Common myeloid progenitor, CD34-positive (primary cell): ENCODE measurements around the gene TJP1.
A peak's percentile ranks its signal among the peaks of the same experiment; 100 is the strongest.
"Not testable (repeated sequence)": the region's sequence is repeated elsewhere in the genome, so short reads cannot be mapped to it uniquely, and the experiment has no call there.

Source experiments
- CTCF ChIA-PET: fragments of 350-600 bp; sonication (Branson Sonifier 250); formaldehyde crosslinking; loops from one replicate; lab custom pipeline; 2021; ENCODE audit warnings: antibody characterized with exemption; lab: Charles Lee
- POLR2A ChIA-PET: fragments of 350-600 bp; sonication (Branson Sonifier 250); formaldehyde crosslinking; loops from one replicate; lab custom pipeline; 2021; ENCODE audit warnings: antibody characterized with exemption; lab: Charles Lee
- DNase-seq, 3 donors: peaks; one replicate each; pipeline versions ENCODE4 v3.0.0 to v3.0.0-alpha.2; 2013
- H3K27ac ChIP-seq, 2 experiments: 1 replicate in 1 of 2; 2 replicates in 1 of 2; pipeline ENCODE4 v1.7.0; 2013; ENCODE audit warnings: inconsistent platforms in 2 of 2, low read length in 2 of 2, mild to moderate bottlenecking in 2 of 2, low read depth in 1 of 2, moderate library complexity in 1 of 2; ENCODE audit not compliant: severe bottlenecking in 2 of 2, insufficient read depth in 1 of 2, poor library complexity in 1 of 2
- H3K27me3 ChIP-seq, 5 experiments: replicated peaks in 2 of 5; 1 replicate in 3 of 5; 2 replicates in 2 of 5; pipeline versions ENCODE4 v1.6.1 to v1.7.0; 2013; ENCODE audit warnings: low read length in 4 of 5, mild to moderate bottlenecking in 2 of 5, moderate library complexity in 2 of 5, inconsistent platforms in 1 of 5; ENCODE audit not compliant: insufficient read depth in 5 of 5, control insufficient read depth in 4 of 5
- H3K36me3 ChIP-seq, 4 experiments: 1 replicate in 2 of 4; 2 replicates in 2 of 4; pipeline versions ENCODE4 v1.6.1 to v1.7.0; 2013; ENCODE audit warnings: low read length in 3 of 4, control low read depth in 1 of 4, mild to moderate bottlenecking in 1 of 4; ENCODE audit not compliant: control insufficient read depth in 4 of 4, insufficient read depth in 4 of 4
- H3K4me1 ChIP-seq, 4 experiments: 1 replicate in 3 of 4; 2 replicates in 1 of 4; pipeline versions ENCODE4 v1.6.1 to v1.7.1; 2013; ENCODE audit warnings: low read length in 3 of 4, mild to moderate bottlenecking in 3 of 4, control low read depth in 1 of 4, inconsistent platforms in 1 of 4, moderate library complexity in 1 of 4; ENCODE audit not compliant: control insufficient read depth in 4 of 4, insufficient read depth in 4 of 4; ENCODE audit errors: control extremely low read depth in 1 of 4
- H3K4me3 ChIP-seq, 7 experiments: 1 replicate in 4 of 7; 2 replicates in 3 of 7; pipeline versions ENCODE4 v1.5.1 to v1.7.0; 2013; ENCODE audit warnings: mild to moderate bottlenecking in 7 of 7, low read length in 6 of 7, moderate library complexity in 6 of 7, inconsistent platforms in 2 of 7, low read depth in 2 of 7, control low read depth in 1 of 7; ENCODE audit not compliant: insufficient read depth in 4 of 7, control insufficient read depth in 1 of 7; ENCODE audit errors: extremely low read depth in 1 of 7
- H3K9me3 ChIP-seq, 5 experiments: 1 replicate in 4 of 5; 2 replicates in 1 of 5; pipeline versions ENCODE4 v1.6.1 to v1.7.1; 2013; ENCODE audit warnings: low read length in 4 of 5, mild to moderate bottlenecking in 2 of 5, inconsistent platforms in 1 of 5, low read depth in 1 of 5, moderate library complexity in 1 of 5; ENCODE audit not compliant: control insufficient read depth in 4 of 5, insufficient read depth in 2 of 5; ENCODE audit errors: control extremely low read depth in 1 of 5
- WGBS: methylation state at CpG from one replicate; pipeline ENCODE4 v1.1.5; 2013; ENCODE audit not compliant: insufficient coverage; 5-methylcytosine and 5-hydroxymethylcytosine counted together

The TJP1 gene

GRCh38 chr15:29822684-29823459 lies 604 bp upstream of the TJP1 start:
- POLR2A ChIA-PET = no interaction called here
- peaks cover 22 to 94% (median 62%) of the 10 kb centered on the region in 5 experiments for H3K27me3 ChIP-seq
- H3K4me1 ChIP-seq = peaks cover 0 to 15% (median 13%) of the 10 kb centered on the region in 4 experiments
- 8% methylated on average over 30 of the region's 31 CpGs for WGBS
- CTCF ChIA-PET = interaction anchor here (1.1 kb wide), 1 partner anchor 12 kb away, joined by 4 read pairs; no protein-coding TSS in a partner anchor
- H3K27ac ChIP-seq = no peak overlapping the region
- H3K4me3 ChIP-seq = peak overlapping the region in 4 of 7 experiments; percentile 23 to 49 (median 42)
- peaks cover 0 to 1% (median 0%) of the 10 kb centered on the region in 5 experiments for H3K9me3 ChIP-seq
- H3K36me3 ChIP-seq = no peaks in the 10 kb centered on the region
- DNase-seq = peak in 2 of 3 donors; percentile 42 to 58

- WGBS = 2% methylated on average over 54 of the region's 79 CpGs
Measured at GRCh38 chr15:29821416-29822099, 710 bp downstream of the TJP1 start.

GRCh38 chr15:29820394-29821154 lies 1.7 kb downstream of the TJP1 start:
- Histone ChIP-seq H3K9me3 (peaks cover 0 to 10% (median 0%) of the 10 kb centered on the region in 5 experiments), H3K4me3 (no peak overlapping the region), H3K36me3 (no peaks in the 10 kb centered on the region), H3K4me1 (peaks cover 0 to 15% (median 13%) of the 10 kb centered on the region in 4 experiments), H3K27me3 (peaks cover 14 to 91% (median 58%) of the 10 kb centered on the region in 5 experiments), H3K27ac (no peak overlapping the region)
- CTCF ChIA-PET = interaction anchor here (0.7 kb wide), 1 partner anchor 244 kb away, joined by 3 read pairs; no protein-coding TSS in a partner anchor
- WGBS = 51% methylated on average over 5 of the region's 9 CpGs
- peak in 1 of 3 donors; percentile 9 for DNase-seq
- POLR2A ChIA-PET = no interaction called here

More at GRCh38 chr15:29821416-29822099, 710 bp downstream of the TJP1 start:
- peaks cover 0 to 15% (median 13%) of the 10 kb centered on the region in 4 experiments for H3K4me1 ChIP-seq
- ChIA-PET POLR2A (no interaction called here), CTCF (no interaction called here)
- peak; percentile 42 to 67 (median 61) for DNase-seq
- H3K27me3 ChIP-seq = peaks cover 15 to 91% (median 56%) of the 10 kb centered on the region in 5 experiments
- H3K27ac ChIP-seq = no peak overlapping the region
- H3K4me3 ChIP-seq = peak overlapping the region in 5 of 7 experiments; percentile 43 to 62 (median 48)
- H3K9me3 ChIP-seq = peaks cover 0 to 10% (median 0%) of the 10 kb centered on the region in 5 experiments
- H3K36me3 ChIP-seq = no peaks in the 10 kb centered on the region

GRCh38 chr15:29819979-29820378 lies 2.3 kb downstream of the TJP1 start:
- Histone ChIP-seq H3K27ac (no peak overlapping the region), H3K4me3 (no peak overlapping the region), H3K9me3 (peaks cover 0 to 10% (median 0%) of the 10 kb centered on the region in 5 experiments), H3K27me3 (peaks cover 14 to 93% (median 54%) of the 10 kb centered on the region in 5 experiments), H3K36me3 (no peaks in the 10 kb centered on the region), H3K4me1 (peaks cover 0 to 15% (median 13%) of the 10 kb centered on the region in 4 experiments)
- no peak for DNase-seq
- POLR2A ChIA-PET = no interaction called here
- WGBS = 67% methylated on average over 1 of the region's 4 CpGs
- CTCF ChIA-PET = interaction anchor here (0.7 kb wide), 1 partner anchor 244 kb away, joined by 3 read pairs; no protein-coding TSS in a partner anchor

GRCh38 chr15:29818141-29818540 lies 4.1 kb downstream of the TJP1 start:
- Histone ChIP-seq H3K4me3 (no peak overlapping the region), H3K27me3 (peaks cover 12 to 93% (median 58%) of the 10 kb centered on the region in 5 experiments), H3K36me3 (no peaks in the 10 kb centered on the region), H3K27ac (no peak overlapping the region), H3K4me1 (peaks cover 0 to 15% (median 13%) of the 10 kb centered on the region in 4 experiments), H3K9me3 (peaks cover 0 to 12% (median 0%) of the 10 kb centered on the region in 5 experiments)
- WGBS = 85% methylated on average over 10 of the region's 10 CpGs
- ChIA-PET POLR2A (no interaction called here), CTCF (no interaction called here)
- no peak for DNase-seq

- CTCF ChIA-PET = not testable (repeated sequence)
Measured at GRCh38 chr15:29817455-29817854, 4.8 kb downstream of the TJP1 start.

More at GRCh38 chr15:29817455-29817854, 4.8 kb downstream of the TJP1 start:
- POLR2A ChIA-PET, H3K4me3 ChIP-seq, DNase-seq, H3K36me3 ChIP-seq, H3K27ac ChIP-seq: not testable (repeated sequence)
- Histone ChIP-seq H3K27me3 (peaks cover 7 to 93% (median 55%) of the 10 kb centered on the region in 5 experiments), H3K4me1 (peaks cover 0 to 12% (median 11%) of the 10 kb centered on the region in 4 experiments), H3K9me3 (peaks cover 0 to 12% (median 0%) of the 10 kb centered on the region in 5 experiments)
- WGBS = no CpG with 5 or more reads among the region's 3 CpGs
